GM19324 (cell line): Measurements from ENCODE around the gene USP1.

Source experiments
- ATAC-seq: cut with Tn5 transposase; IDR thresholded peaks from one replicate; pipeline ENCODE4 v1.9.1; 2021; ENCODE audit warnings: mild to moderate bottlenecking, moderate library complexity; ENCODE audit not compliant: unreplicated experiment, low FRiP score

Gene USP1

GRCh38 chr1:62481681-62482080, 44.8 kb downstream of the USP1 start:
- ATAC-seq = no peak

GRCh38 chr1:62484824-62485468, 48.1 kb downstream of the USP1 start:
- ATAC-seq = no peak

- no peak for ATAC-seq
Measured at GRCh38 chr1:62487956-62488355, 51.1 kb downstream of the USP1 start.

- no peak for ATAC-seq
Measured at GRCh38 chr1:62492521-62492920, 55.7 kb downstream of the USP1 start.

DNA sequence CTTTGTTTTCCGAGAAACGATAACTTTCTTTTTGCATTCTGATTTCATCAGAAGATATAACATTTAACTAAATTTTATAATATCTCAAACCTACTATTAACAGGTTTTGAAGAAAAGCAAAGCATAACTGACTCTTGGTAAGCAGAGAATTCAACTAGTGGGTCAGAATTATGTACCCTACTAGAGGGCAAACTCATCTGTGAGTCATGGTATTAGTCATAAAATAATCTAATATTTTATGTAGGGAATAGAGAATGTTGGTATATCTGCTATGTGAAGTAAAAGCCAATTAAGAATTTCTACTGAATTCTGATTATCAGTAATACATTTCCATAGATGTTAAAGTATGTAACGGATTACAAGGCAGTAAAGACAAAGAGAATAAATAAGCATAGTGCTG, 56.8 kb downstream of the USP1 start:
- ATAC-seq = no peak

DNA sequence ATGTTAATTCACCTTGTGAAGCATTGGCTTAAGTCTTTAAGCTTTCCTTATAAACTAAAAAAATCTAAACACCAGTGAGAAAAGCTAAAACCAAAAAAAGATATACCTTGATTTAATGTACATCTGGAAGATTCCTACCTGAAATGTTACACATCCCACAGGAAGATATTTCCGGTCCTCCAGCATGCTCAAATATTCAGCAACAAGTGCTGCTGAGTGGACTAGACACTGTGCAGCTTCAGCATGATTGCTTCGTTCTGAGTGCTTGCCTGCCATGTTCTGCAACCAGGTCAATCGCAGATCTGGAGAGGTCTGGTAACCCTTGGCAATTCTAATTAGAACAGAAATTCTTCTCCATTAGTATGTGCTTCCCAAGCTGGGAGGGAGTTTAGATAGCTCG, 57.3 kb downstream of the USP1 start:
- ATAC-seq = no peak

DNA sequence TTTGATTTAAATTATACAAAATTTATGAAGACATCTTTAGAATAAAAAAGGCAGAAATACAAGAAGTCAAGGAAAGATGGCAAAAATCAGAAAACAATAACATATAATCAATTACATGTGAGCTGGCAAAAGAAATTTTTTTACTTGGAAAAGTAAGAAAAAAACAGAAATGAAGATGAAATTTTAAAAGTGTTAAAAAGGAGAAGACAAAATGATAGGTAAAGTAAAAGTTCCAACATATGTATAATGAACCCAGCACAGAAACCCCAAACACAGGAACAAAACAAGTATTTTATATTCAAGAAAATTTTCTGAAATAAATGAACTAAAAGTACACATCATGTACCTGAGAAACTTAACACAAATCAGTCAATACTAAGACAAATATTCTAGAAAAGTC, 63.4 kb downstream of the USP1 start:
- ATAC-seq = no peak
